Cardiac muscle cell (in vitro differentiated cells and primary cell): Measurements from ENCODE around the gene BPGM. TPM values are rescaled to one million over a fixed set of nuclear protein-coding genes. Genes with fewer than 3 reads are reported as not detected.

Experiments
- DNase-seq, 2 donors: peaks; one replicate each; pipeline versions ENCODE4 v3.0.0 to v3.0.0-alpha.2; 2010 to 2017; ENCODE audit warnings: low read depth in 1 of 2, low spot score in 1 of 2
- H3K27ac ChIP-seq: fragments of 200-600 bp; sonication (generic); 2 replicates; pipeline ENCODE4 v1.5.1; 2016
- H3K27me3 ChIP-seq: fragments of 200-600 bp; sonication (generic); 2 replicates; pipeline ENCODE4 v1.6.0; 2016; ENCODE audit warnings: control low read depth
- H3K36me3 ChIP-seq: fragments of 200-600 bp; sonication (generic); 2 replicates; pipeline ENCODE4 v1.5.1; 2016; ENCODE audit warnings: control low read depth
- H3K4me1 ChIP-seq: fragments of 200-600 bp; sonication (generic); 2 replicates; pipeline ENCODE4 v1.8.1; 2017; ENCODE audit warnings: low read depth, mild to moderate bottlenecking, mixed run types
- H3K4me3 ChIP-seq: fragments of 200-600 bp; sonication (generic); 2 replicates; pipeline ENCODE4 v1.5.1; 2016; ENCODE audit warnings: mild to moderate bottlenecking
- H3K9me3 ChIP-seq: fragments of 200-600 bp; sonication (generic); 2 replicates; pipeline ENCODE4 v1.5.1; 2017; ENCODE audit warnings: low read depth, mild to moderate bottlenecking, control low read depth
- polyA plus RNA-seq: library from polyadenylated mRNA; unstranded; fragments of >200 nt; fragmentation: Nextera tagmentation; extraction: Ambion mirVana; gene quantifications from 2 replicates; pipeline ENCODE4 v1.2.1, GENCODE V29; 2016
- total RNA-seq: library from RNA; depleted of rRNA; stranded (reverse); fragments of >200 nt; gene quantifications from 2 replicates; pipeline ENCODE4 v1.2.3, GENCODE V29; 2016
- TF ChIP-seq, protein P1 (sequence below): IDR thresholded peaks from 2 replicates; pipeline ENCODE4 v1.5.1; 2012; ENCODE audit warnings: low read depth, mild to moderate bottlenecking, low read length

The BPGM gene
- total and polyA plus RNA-seq, 2 experiments from 2014 or later: 15.2 to 32.2 TPM

- Histone ChIP-seq H3K4me1 (no peaks in the 10 kb centered on the region), H3K4me3 (no peak overlapping the region), H3K9me3 (no peaks in the 10 kb centered on the region), H3K27ac (no peak overlapping the region), H3K27me3 (peaks cover 16% of the 10 kb centered on the region), H3K36me3 (no peaks in the 10 kb centered on the region)
- TF ChIP-seq, protein P1, sequence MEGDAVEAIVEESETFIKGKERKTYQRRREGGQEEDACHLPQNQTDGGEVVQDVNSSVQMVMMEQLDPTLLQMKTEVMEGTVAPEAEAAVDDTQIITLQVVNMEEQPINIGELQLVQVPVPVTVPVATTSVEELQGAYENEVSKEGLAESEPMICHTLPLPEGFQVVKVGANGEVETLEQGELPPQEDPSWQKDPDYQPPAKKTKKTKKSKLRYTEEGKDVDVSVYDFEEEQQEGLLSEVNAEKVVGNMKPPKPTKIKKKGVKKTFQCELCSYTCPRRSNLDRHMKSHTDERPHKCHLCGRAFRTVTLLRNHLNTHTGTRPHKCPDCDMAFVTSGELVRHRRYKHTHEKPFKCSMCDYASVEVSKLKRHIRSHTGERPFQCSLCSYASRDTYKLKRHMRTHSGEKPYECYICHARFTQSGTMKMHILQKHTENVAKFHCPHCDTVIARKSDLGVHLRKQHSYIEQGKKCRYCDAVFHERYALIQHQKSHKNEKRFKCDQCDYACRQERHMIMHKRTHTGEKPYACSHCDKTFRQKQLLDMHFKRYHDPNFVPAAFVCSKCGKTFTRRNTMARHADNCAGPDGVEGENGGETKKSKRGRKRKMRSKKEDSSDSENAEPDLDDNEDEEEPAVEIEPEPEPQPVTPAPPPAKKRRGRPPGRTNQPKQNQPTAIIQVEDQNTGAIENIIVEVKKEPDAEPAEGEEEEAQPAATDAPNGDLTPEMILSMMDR: no peak
- DNase-seq: no peak
Observed at GRCh38 chr7:134611611-134612151, 35.0 kb upstream of the BPGM start.

GRCh38 chr7:134612197-134612596 lies 34.5 kb upstream of the BPGM start:
- Histone ChIP-seq H3K27ac (no peak overlapping the region), H3K27me3 (peaks cover 16% of the 10 kb centered on the region), H3K9me3 (no peaks in the 10 kb centered on the region), H3K36me3 (no peaks in the 10 kb centered on the region), H3K4me1 (no peaks in the 10 kb centered on the region), H3K4me3 (no peak overlapping the region)
- no peak for DNase-seq
- TF ChIP-seq, protein P1: no peak

- Histone ChIP-seq H3K4me1 (no peaks in the 10 kb centered on the region), H3K9me3 (no peaks in the 10 kb centered on the region), H3K4me3 (no peak overlapping the region), H3K27me3 (peaks cover 5% of the 10 kb centered on the region), H3K27ac (no peak overlapping the region), H3K36me3 (no peaks in the 10 kb centered on the region)
- TF ChIP-seq, protein P1: peak; percentile 10
- peak in 1 of 2 donors; percentile 95 for DNase-seq
Observed at GRCh38 chr7:134613623-134614347, 32.9 kb upstream of the BPGM start.

- no peak for DNase-seq
- no peaks in the 10 kb centered on the region for H3K36me3 ChIP-seq
- no peak overlapping the region for H3K27ac ChIP-seq
- no peaks in the 10 kb centered on the region for H3K9me3 ChIP-seq
- H3K27me3 ChIP-seq: peaks cover 12% of the 10 kb centered on the region
- TF ChIP-seq, protein P1: no peak
- no peak overlapping the region for H3K4me3 ChIP-seq
- no peaks in the 10 kb centered on the region for H3K4me1 ChIP-seq
Observed at GRCh38 chr7:134616611-134617010, 30.0 kb upstream of the BPGM start.

GRCh38 chr7:134618756-134619530 lies 27.7 kb upstream of the BPGM start:
- no peak overlapping the region for H3K27ac ChIP-seq
- peak in 1 of 2 donors; percentile 58 for DNase-seq
- no peak overlapping the region for H3K4me3 ChIP-seq

More at GRCh38 chr7:134618756-134619530, 27.7 kb upstream of the BPGM start:
- H3K4me1 ChIP-seq: no peaks in the 10 kb centered on the region
- H3K9me3 ChIP-seq: no peaks in the 10 kb centered on the region
- no peaks in the 10 kb centered on the region for H3K36me3 ChIP-seq
- peaks cover 12% of the 10 kb centered on the region for H3K27me3 ChIP-seq
- TF ChIP-seq, protein P1: no peak
